ENCODE data around the gene CERS6.

- no peak for TF ChIP-seq CTCF (IDR thresholded peaks at IDR 0.05)
- TF ChIP-seq POLR2A (IDR thresholded peaks at IDR 0.05), result no peak
Measured at GRCh38 chr2:168692132-168692744, 236.2 kb downstream of the CERS6 start.
